Measurements from ENCODE around the gene ACER1. TPM values are rescaled to one million over a fixed set of nuclear protein-coding genes. Genes with fewer than 3 reads are reported as not detected.

ACER1 gene
- total RNA-seq, 2 donors from 2014 or later = 0.24 TPM; not detected in 1

DNA sequence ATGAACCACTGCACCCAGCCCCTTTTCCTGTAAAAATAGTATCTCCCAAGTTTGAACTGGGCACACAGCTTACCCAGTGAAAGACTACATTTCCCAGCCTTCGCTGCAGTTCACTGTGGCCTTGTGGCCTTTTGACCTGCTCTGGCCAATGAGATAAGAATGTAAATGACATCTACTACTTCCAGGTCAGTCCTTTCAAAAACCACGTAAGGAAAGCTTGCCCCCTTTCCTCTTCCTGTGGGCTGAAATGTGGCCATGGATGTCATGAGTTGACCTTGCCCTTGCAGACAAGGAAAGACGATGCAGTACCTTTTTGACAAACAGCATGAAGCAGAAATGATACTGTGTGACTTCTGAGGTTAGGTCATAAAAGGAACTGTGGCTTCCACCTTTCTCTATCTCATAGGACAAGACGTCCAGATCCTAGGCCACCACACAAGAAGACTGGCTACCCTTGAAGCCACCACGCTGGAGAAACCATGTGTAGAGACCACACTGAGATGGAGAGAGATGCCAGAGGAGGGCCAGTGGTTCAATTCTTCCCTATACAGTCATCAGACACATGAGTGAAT lies 19.9 kb downstream of the ACER1 start:
- Histone ChIP-seq H3K4me3 (no peak overlapping the region), H3K27ac (no peak overlapping the region), H3K36me3 (no peaks in the 10 kb centered on the region), H3K9me3 (no peaks in the 10 kb centered on the region), H3K4me1 (no peaks in the 10 kb centered on the region), H3K27me3 (no peaks in the 10 kb centered on the region)
- no peak for DNase-seq (ENCODE audit: low spot score)
- TF ChIP-seq, protein P1, sequence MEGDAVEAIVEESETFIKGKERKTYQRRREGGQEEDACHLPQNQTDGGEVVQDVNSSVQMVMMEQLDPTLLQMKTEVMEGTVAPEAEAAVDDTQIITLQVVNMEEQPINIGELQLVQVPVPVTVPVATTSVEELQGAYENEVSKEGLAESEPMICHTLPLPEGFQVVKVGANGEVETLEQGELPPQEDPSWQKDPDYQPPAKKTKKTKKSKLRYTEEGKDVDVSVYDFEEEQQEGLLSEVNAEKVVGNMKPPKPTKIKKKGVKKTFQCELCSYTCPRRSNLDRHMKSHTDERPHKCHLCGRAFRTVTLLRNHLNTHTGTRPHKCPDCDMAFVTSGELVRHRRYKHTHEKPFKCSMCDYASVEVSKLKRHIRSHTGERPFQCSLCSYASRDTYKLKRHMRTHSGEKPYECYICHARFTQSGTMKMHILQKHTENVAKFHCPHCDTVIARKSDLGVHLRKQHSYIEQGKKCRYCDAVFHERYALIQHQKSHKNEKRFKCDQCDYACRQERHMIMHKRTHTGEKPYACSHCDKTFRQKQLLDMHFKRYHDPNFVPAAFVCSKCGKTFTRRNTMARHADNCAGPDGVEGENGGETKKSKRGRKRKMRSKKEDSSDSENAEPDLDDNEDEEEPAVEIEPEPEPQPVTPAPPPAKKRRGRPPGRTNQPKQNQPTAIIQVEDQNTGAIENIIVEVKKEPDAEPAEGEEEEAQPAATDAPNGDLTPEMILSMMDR (IDR thresholded peaks at IDR 0.05) = no peak

DNA sequence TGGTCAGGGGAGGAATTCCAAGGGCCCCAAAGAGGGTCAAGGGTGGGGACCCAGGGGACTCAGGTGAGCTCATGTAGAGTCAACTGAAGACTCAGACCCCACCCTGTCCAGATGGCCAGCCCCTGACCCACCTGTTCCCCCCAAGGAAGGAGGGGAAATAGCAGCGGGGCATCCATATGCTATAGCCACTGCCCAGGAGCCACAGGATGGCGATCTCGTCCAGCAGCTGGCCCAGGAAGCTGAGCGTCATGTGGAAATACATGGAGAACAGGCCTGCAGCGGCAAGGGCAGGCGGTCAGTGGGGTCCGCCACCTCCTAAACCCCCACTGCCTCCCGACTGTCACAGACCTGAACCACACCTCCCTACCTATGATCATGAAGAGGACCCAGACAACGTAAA lies 21.4 kb downstream of the ACER1 start:
- TF ChIP-seq, protein P1 (IDR thresholded peaks at IDR 0.05) = no peak

DNA sequence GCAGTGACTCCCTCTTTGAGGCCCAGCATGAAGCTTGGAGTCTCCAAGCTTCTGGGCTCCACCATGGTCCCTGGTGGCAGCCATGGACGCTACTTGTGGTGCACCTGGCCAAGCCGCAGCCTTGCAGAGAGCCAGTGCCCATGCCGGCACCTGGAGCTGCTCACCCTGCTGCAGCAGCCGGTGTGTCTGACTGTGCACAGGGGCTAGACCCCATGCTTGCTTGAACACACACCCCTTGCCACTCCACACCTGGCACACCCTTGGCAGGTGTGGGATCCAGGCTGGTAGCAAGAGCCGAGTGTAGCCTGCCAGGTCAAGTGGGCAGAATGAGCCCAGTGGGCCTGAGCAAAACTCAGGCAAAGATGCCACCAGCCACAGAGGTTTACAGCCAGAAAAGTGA lies 35.0 kb downstream of the ACER1 start:
- Histone ChIP-seq H3K36me3 (no peaks in the 10 kb centered on the region), H3K4me1 (no peaks in the 10 kb centered on the region), H3K9me3 (peaks cover 0 to 10% of the 10 kb centered on the region in 2 donors), H3K27me3 (no peaks in the 10 kb centered on the region), H3K4me3 (no peak overlapping the region), H3K27ac (no peak overlapping the region)
- no peak for DNase-seq (ENCODE audit: low spot score)
- TF ChIP-seq, protein P1 (IDR thresholded peaks at IDR 0.05) = no peak

More for the DNA sequence above, 21.4 kb downstream of the ACER1 start:
- Histone ChIP-seq H3K36me3 (no peaks in the 10 kb centered on the region), H3K4me1 (no peaks in the 10 kb centered on the region), H3K4me3 (no peak overlapping the region), H3K27me3 (no peaks in the 10 kb centered on the region), H3K9me3 (no peaks in the 10 kb centered on the region), H3K27ac (no peak overlapping the region)
- no peak for DNase-seq (ENCODE audit: low spot score)

DNA sequence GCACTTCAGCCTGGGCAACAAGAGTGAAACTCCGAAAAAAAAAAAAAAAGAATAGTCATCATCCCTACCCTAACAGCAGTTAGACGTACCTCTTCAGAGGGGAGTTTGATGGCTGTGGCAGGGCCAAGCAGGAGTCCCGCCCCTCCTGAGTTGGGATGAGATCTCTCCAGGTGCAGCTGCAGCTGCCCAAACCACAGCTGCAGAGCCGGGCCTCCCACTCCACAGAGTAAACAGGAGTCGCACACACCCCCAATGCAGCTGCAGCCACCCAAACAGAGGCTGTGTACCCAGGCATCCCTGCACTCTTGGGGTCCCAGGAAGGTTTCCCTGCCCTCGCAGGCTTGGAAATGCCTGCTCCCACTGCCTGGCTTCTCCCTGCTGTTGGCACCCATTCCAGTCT lies 36.2 kb downstream of the ACER1 start:
- TF ChIP-seq, protein P1 (IDR thresholded peaks at IDR 0.05) = no peak
- Histone ChIP-seq H3K36me3 (no peaks in the 10 kb centered on the region), H3K27ac (no peak overlapping the region), H3K4me3 (no peak overlapping the region), H3K27me3 (no peaks in the 10 kb centered on the region), H3K9me3 (peaks cover 7 to 23% of the 10 kb centered on the region in 2 donors), H3K4me1 (no peaks in the 10 kb centered on the region)
- no peak for DNase-seq (ENCODE audit: low spot score)

DNA sequence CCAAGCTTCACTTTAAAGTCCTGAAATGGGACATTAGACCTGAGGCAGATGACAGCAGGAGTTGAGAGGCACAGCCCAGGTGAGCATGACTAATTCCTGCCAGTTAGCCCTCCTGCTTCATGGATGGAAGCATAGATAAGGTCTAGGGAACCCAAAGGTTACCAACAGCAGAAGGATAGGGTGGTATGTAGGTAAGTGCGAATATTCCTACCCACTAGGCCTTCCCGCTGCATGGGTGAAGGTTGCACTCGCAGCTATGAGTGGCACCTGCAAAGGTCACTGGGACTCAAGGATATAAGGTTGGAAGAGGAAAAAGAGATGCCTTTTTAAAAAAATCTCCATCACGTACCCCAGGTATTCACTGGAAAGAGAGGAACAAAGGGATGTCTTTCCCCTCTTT lies 41.4 kb downstream of the ACER1 start:
- Histone ChIP-seq H3K4me1 (no peaks in the 10 kb centered on the region), H3K4me3 (no peak overlapping the region), H3K36me3 (no peaks in the 10 kb centered on the region), H3K9me3 (peaks cover 28 to 73% of the 10 kb centered on the region in 2 donors), H3K27ac (no peak overlapping the region), H3K27me3 (no peaks in the 10 kb centered on the region)
- TF ChIP-seq, protein P1 (IDR thresholded peaks at IDR 0.05) = no peak
- DNase-seq (ENCODE audit: low spot score) = no peak

DNA sequence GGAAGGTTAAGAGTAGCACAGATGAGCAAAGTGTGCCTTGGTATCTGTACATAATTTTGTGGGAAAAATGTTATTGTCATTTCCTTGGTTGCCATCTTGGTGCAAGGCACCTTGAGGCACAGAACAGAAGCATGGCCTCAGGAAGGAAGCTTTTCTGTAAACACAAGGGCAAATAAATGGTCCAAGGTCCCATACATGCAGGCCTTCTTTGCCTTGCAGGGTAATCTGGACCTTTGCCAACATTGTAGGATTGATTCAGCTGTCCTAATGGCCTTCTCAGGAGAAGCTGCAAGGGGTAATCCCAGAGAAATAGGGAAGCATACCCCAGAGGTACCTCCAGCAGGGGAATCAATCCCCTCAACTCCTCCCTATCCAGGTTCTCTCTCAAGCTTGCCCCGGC lies 44.7 kb downstream of the ACER1 start:
- H3K4me3 ChIP-seq = no peak overlapping the region
- H3K9me3 ChIP-seq = peaks cover 29 to 75% of the 10 kb centered on the region in 2 donors
- DNase-seq (ENCODE audit: low spot score) = no peak

More for the DNA sequence above, 44.7 kb downstream of the ACER1 start:
- Histone ChIP-seq H3K4me1 (no peaks in the 10 kb centered on the region), H3K27me3 (no peaks in the 10 kb centered on the region), H3K36me3 (no peaks in the 10 kb centered on the region), H3K27ac (no peak overlapping the region)
- TF ChIP-seq, protein P1 (IDR thresholded peaks at IDR 0.05) = no peak

Data from right atrium auricular region (tissue), 2 donors.